CD14-positive monocyte (primary cell): Measurements from ENCODE around the gene MTHFR. TPM values are rescaled to one million over a fixed set of nuclear protein-coding genes. Genes with fewer than 3 reads are reported as not detected.
A peak's percentile ranks its signal among the peaks of the same experiment; 100 is the strongest.

Experiments used
- DNase-seq, 3 donors: peaks; one replicate each; pipeline ENCODE4 v3.0.0-alpha.2; 2011 to 2022
- H2AFZ ChIP-seq: 2 replicates; pipeline ENCODE4 v1.6.0; 2012; ENCODE audit warnings: mild to moderate bottlenecking, low read depth, low read length, inconsistent platforms; ENCODE audit not compliant: insufficient read depth, poor library complexity, severe bottlenecking
- H3K27ac ChIP-seq, 2 donors: 1 replicate in 1 of 2; 2 replicates in 1 of 2; pipeline ENCODE4 v1.5.1; 2012 to 2013; ENCODE audit warnings: low read length in 2 of 2, control low read depth in 1 of 2, inconsistent platforms in 1 of 2, low read depth in 1 of 2, mild to moderate bottlenecking in 1 of 2
- H3K27me3 ChIP-seq, 2 donors: one replicate each; pipeline versions ENCODE4 v1.6.0 to v1.6.1; 2011 to 2013; ENCODE audit warnings: low read length in 2 of 2; ENCODE audit not compliant: control insufficient read depth in 2 of 2, insufficient read depth in 2 of 2
- H3K36me3 ChIP-seq, 2 donors: replicated peaks in 1 of 2; 1 replicate in 1 of 2; 2 replicates in 1 of 2; pipeline versions ENCODE4 v1.5.1 to v1.6.1; 2012 to 2013; ENCODE audit warnings: low read length in 2 of 2, control low read depth in 1 of 2, inconsistent platforms in 1 of 2, mild to moderate bottlenecking in 1 of 2; ENCODE audit not compliant: insufficient read depth in 2 of 2, control insufficient read depth in 1 of 2
- H3K4me1 ChIP-seq, 2 donors: 1 replicate in 1 of 2; 2 replicates in 1 of 2; pipeline versions ENCODE4 v1.5.1 to v1.6.1; 2012 to 2013; ENCODE audit warnings: low read length in 2 of 2, control low read depth in 1 of 2, inconsistent platforms in 1 of 2, mild to moderate bottlenecking in 1 of 2, moderate library complexity in 1 of 2; ENCODE audit not compliant: insufficient read depth in 2 of 2, control insufficient read depth in 1 of 2
- H3K4me2 ChIP-seq: replicated peaks from 2 replicates; pipeline ENCODE3; 2012; ENCODE audit warnings: low read length, moderate library complexity, mild to moderate bottlenecking; ENCODE audit not compliant: poor library complexity, severe bottlenecking; ENCODE audit errors: extremely low read depth
- H3K4me3 ChIP-seq, 3 experiments: fragments of 200-600 bp in 1 of 3; sonication (generic) in 1 of 3; replicated peaks in 1 of 3; 1 replicate in 2 of 3; 2 replicates in 1 of 3; pipeline ENCODE4 v1.5.1; 2011 to 2013; ENCODE audit warnings: low read length in 3 of 3, mild to moderate bottlenecking in 3 of 3, control low read depth in 2 of 3, low read depth in 2 of 3, inconsistent platforms in 1 of 3, moderate library complexity in 1 of 3
- H3K79me2 ChIP-seq: 2 replicates; pipeline ENCODE4 v1.6.0; 2012; ENCODE audit warnings: mild to moderate bottlenecking, control low read depth, inconsistent platforms, low read length, moderate library complexity; ENCODE audit not compliant: insufficient read depth
- H3K9ac ChIP-seq: 2 replicates; pipeline ENCODE4 v1.6.0; 2017; ENCODE audit warnings: low read length, mild to moderate bottlenecking; ENCODE audit not compliant: insufficient read depth, poor library complexity, severe bottlenecking
- H3K9me3 ChIP-seq, 2 donors: replicated peaks in 1 of 2; 1 replicate in 1 of 2; 2 replicates in 1 of 2; pipeline versions ENCODE4 v1.5.1 to v1.6.1; 2012 to 2013; ENCODE audit warnings: low read length in 2 of 2, control low read depth in 1 of 2; ENCODE audit not compliant: control insufficient read depth in 1 of 2, insufficient read depth in 1 of 2
- H4K20me1 ChIP-seq: 2 replicates; pipeline ENCODE4 v1.6.0; 2012; ENCODE audit warnings: mild to moderate bottlenecking, low read length, control low read depth, moderate library complexity; ENCODE audit not compliant: insufficient read depth
- H3K27ac Mint-ChIP-seq, 7 donors: one replicate each; pipeline ENCODE4 v1.8.0; 2020; ENCODE audit warnings: mild to moderate bottlenecking in 7 of 7, mixed read lengths in 7 of 7, moderate library complexity in 6 of 7, inconsistent platforms in 2 of 7
- H3K27me3 Mint-ChIP-seq, 3 donors: one replicate each; pipeline ENCODE4 v1.8.0; 2021 to 2022; ENCODE audit warnings: low read depth in 3 of 3, mild to moderate bottlenecking in 3 of 3, mixed read lengths in 3 of 3, moderate library complexity in 3 of 3, inconsistent platforms in 1 of 3
- H3K36me3 Mint-ChIP-seq, 2 donors: one replicate each; pipeline ENCODE4 v1.8.0; 2020; ENCODE audit warnings: mixed read lengths in 2 of 2, inconsistent platforms in 1 of 2, mild to moderate bottlenecking in 1 of 2
- H3K4me1 Mint-ChIP-seq: one replicate; pipeline ENCODE4 v1.8.0; 2020; ENCODE audit warnings: mild to moderate bottlenecking, mixed read lengths
- H3K4me3 Mint-ChIP-seq, 2 donors: one replicate each; pipeline ENCODE4 v1.8.0; 2020; ENCODE audit warnings: mild to moderate bottlenecking in 2 of 2, mixed read lengths in 2 of 2, moderate library complexity in 1 of 2
- H3K9me3 Mint-ChIP-seq, 7 donors: one replicate each; pipeline ENCODE4 v1.8.0; 2020 to 2022; ENCODE audit warnings: mixed read lengths in 7 of 7, mild to moderate bottlenecking in 6 of 7, moderate library complexity in 6 of 7, inconsistent platforms in 2 of 7
- CTCF ChIP-seq: fragments of 200-600 bp; IDR thresholded peaks from one replicate; pipeline ENCODE4 v1.8.0; 2022; ENCODE audit warnings: antibody characterized with exemption, mild to moderate bottlenecking
- WGBS: methylation state at CpG from one replicate; pipeline ENCODE4 v1.1.5; 2013; ENCODE audit warnings: missing lambda C conversion rate; ENCODE audit not compliant: insufficient coverage; 5-methylcytosine and 5-hydroxymethylcytosine counted together
- intact Hi-C, 2 donors: fragments of 100-400 bp; cut with micrococcal nuclease; formaldehyde crosslinking; loops; one replicate each; pipeline versions ENCODE4 v1.15.0 to v1.15.1; 2023
- polyA plus RNA-seq, 3 donors: library from polyadenylated mRNA; depleted of rRNA in 1 of 3; unstranded in 2 of 3; stranded (reverse) in 1 of 3; fragments of 300-500 nt in 2 of 3; fragments of >200 nt in 1 of 3; fragmentation: Illumina TruSeq in 2 of 3; gene quantifications; 1 replicate in 2 of 3; 2 replicates in 1 of 3; pipeline ENCODE4 v1.2.3, GENCODE V29; 2012 to 2021

Gene MTHFR
- polyA plus RNA-seq, 3 donors: 4.5 to 41.9 (median 8.5) TPM

- Mint-ChIP-seq H3K9me3 (no peaks in the 10 kb centered on the region), H3K4me1 (peaks cover 42% of the 10 kb centered on the region), H3K4me3 (peak overlapping the region; percentile 40 to 42), H3K27me3 (no peaks in the 10 kb centered on the region), H3K36me3 (peaks cover 80 to 89% of the 10 kb centered on the region in 2 donors), H3K27ac (peak overlapping the region in 6 of 7 donors; percentile 46 to 85 (median 74))
- Histone ChIP-seq H3K9ac (no peak overlapping the region), H3K36me3 (peaks cover 56 to 78% of the 10 kb centered on the region in 2 donors), H3K27me3 (no peaks in the 10 kb centered on the region), H3K9me3 (no peaks in the 10 kb centered on the region), H3K4me1 (peaks cover 36 to 41% of the 10 kb centered on the region in 2 donors), H2AFZ (no peak overlapping the region), H3K79me2 (no peaks in the 10 kb centered on the region), H3K4me3 (peak overlapping the region in 1 of 3 experiments; percentile 59), H3K27ac (peak overlapping the region; percentile 56 to 76), H3K4me2 (peak overlapping the region; percentile 62), H4K20me1 (peaks cover 30% of the 10 kb centered on the region)
- DNase-seq: peak; percentile 41 to 69 (median 57)
- TF ChIP-seq CTCF: no peak
- 5% methylated on average over 15 of the region's 19 CpGs for WGBS
- intact Hi-C loops: no loop called here
Observed at GRCh38 chr1:11842154-11843041, 36.6 kb upstream of the MTHFR start.

- no peak for TF ChIP-seq CTCF
- DNase-seq: peak; percentile 8 to 56 (median 26)
- Histone ChIP-seq H3K4me3 (peak overlapping the region in 1 of 3 experiments; percentile 59), H4K20me1 (peaks cover 30% of the 10 kb centered on the region), H3K9ac (no peak overlapping the region), H2AFZ (no peak overlapping the region), H3K36me3 (peaks cover 57 to 79% of the 10 kb centered on the region in 2 donors), H3K4me1 (peaks cover 36 to 41% of the 10 kb centered on the region in 2 donors), H3K27ac (peak overlapping the region; percentile 56 to 76), H3K27me3 (no peaks in the 10 kb centered on the region), H3K79me2 (no peaks in the 10 kb centered on the region), H3K9me3 (no peaks in the 10 kb centered on the region), H3K4me2 (peak overlapping the region; percentile 62)
- intact Hi-C loops: no loop called here
- Mint-ChIP-seq H3K36me3 (peaks cover 81 to 89% of the 10 kb centered on the region in 2 donors), H3K4me3 (peak overlapping the region in 1 of 2 donors; percentile 40), H3K27me3 (no peaks in the 10 kb centered on the region), H3K27ac (peak overlapping the region in 3 of 7 donors; percentile 68 to 83 (median 69)), H3K4me1 (peaks cover 42% of the 10 kb centered on the region), H3K9me3 (no peaks in the 10 kb centered on the region)
- 46% methylated on average over 15 of the region's 17 CpGs for WGBS
Observed at GRCh38 chr1:11841245-11842153, 35.7 kb upstream of the MTHFR start.
